Uterus (tissue), 4 donors: Measurements from ENCODE around the gene OTUB2. TPM values are rescaled to one million over a fixed set of nuclear protein-coding genes. Genes with fewer than 3 reads are reported as not detected.

ENCODE experiments used
- DNase-seq, 2 donors: peaks; one replicate each; pipeline ENCODE4 v3.0.0-alpha.2; 2019 to 2020
- H3K27ac ChIP-seq, 2 donors: fragments of 200-600 bp; sonication (generic); 1 replicate in 1 of 2; 2 replicates in 1 of 2; pipeline ENCODE4 v1.5.1; 2016 to 2018
- H3K27me3 ChIP-seq, 2 donors: fragments of 200-600 bp; sonication (generic); one replicate each; pipeline ENCODE4 v1.5.1; 2018 to 2019; ENCODE audit warnings: control low read depth in 1 of 2
- H3K36me3 ChIP-seq, 2 donors: fragments of 200-600 bp; sonication (generic); one replicate each; pipeline ENCODE4 v1.5.1; 2019; ENCODE audit warnings: control low read depth in 1 of 2
- H3K4me1 ChIP-seq, 2 donors: fragments of 200-600 bp; sonication (generic); one replicate each; pipeline ENCODE4 v1.5.1; 2018 to 2019; ENCODE audit warnings: control low read depth in 1 of 2
- H3K4me3 ChIP-seq, 2 donors: fragments of 200-600 bp; sonication (generic); 1 replicate in 1 of 2; 2 replicates in 1 of 2; pipeline ENCODE4 v1.5.1; 2018 to 2019; ENCODE audit warnings: mild to moderate bottlenecking in 1 of 2
- H3K9me3 ChIP-seq, 2 donors: fragments of 200-600 bp; sonication (generic); one replicate each; pipeline ENCODE4 v1.5.1; 2019; ENCODE audit warnings: control low read depth in 1 of 2
- CTCF ChIP-seq, 4 experiments: fragments of 200-600 bp in 2 of 4; fragments of 450-650 bp in 2 of 4; sonication (generic) in 2 of 4; IDR thresholded peaks; one replicate each; pipeline ENCODE4 v1.5.1; 2016 to 2019; ENCODE audit warnings: antibody characterized with exemption in 4 of 4, mild to moderate bottlenecking in 2 of 4, moderate library complexity in 1 of 4
- POLR2A ChIP-seq, 2 donors: fragments of 450-650 bp; IDR thresholded peaks; one replicate each; pipeline ENCODE4 v1.6.1; 2016; ENCODE audit warnings: antibody characterized with exemption in 2 of 2, mild to moderate bottlenecking in 1 of 2, moderate library complexity in 1 of 2
- intact Hi-C: fragments of 100-400 bp; cut with DNase I; formaldehyde crosslinking; loops from one replicate; pipeline ENCODE4 v1.15.1; 2023; ENCODE audit warnings: low total_unique reads
- total RNA-seq, 4 donors: library from RNA; depleted of rRNA in 3 of 4; stranded (reverse); fragments of >200 nt in 3 of 4; gene quantifications; one replicate each; pipeline versions ENCODE4 v1.1.0 to v1.2.4, GENCODE V29; 2014 to 2023
- donor health status: DM: yes; HTN: yes; CAD: no.

OTUB2 gene
- total RNA-seq, 4 donors from 2014 or later, result 0.37 to 3.8 TPM; not detected in 2

GRCh38 chr14:94054401-94054800 lies 28.3 kb downstream of the OTUB2 start:
- intact Hi-C loops, result no loop called here
- TF ChIP-seq POLR2A (IDR thresholded peaks at IDR 0.05) (no peak), CTCF (IDR thresholded peaks at IDR 0.05) (no peak)
- no peak overlapping the region for H3K27ac ChIP-seq
- DNase-seq, result no peak
- no peaks in the 10 kb centered on the region for H3K4me1 ChIP-seq
- H3K36me3 ChIP-seq, result no peaks in the 10 kb centered on the region
- no peaks in the 10 kb centered on the region for H3K27me3 ChIP-seq
- H3K9me3 ChIP-seq, result no peaks in the 10 kb centered on the region
- no peak overlapping the region for H3K4me3 ChIP-seq

DNA sequence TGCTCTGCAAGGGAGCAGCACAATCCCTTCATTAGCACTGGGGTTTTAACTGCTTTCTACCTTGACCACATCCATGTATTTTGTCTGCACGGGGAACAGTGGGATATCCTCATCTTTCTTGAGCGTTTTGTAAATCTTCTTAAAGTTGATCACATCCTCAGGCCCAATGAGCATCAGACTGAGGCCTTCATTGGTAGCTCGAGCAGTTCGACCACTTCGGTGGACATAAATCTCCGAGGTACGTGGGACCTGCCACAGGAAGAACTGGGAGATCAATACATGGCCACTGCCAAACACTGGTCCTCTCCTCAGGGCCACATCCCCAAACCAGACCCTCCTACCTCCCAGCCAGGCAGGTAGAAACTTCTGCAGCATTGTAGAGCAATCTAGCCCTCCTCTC lies 28.8 kb downstream of the OTUB2 start:
- no peaks in the 10 kb centered on the region for H3K4me1 ChIP-seq
- H3K27ac ChIP-seq, result no peak overlapping the region
- TF ChIP-seq POLR2A (IDR thresholded peaks at IDR 0.05) (no peak), CTCF (IDR thresholded peaks at IDR 0.05) (no peak)
- DNase-seq, result no peak
- no peak overlapping the region for H3K4me3 ChIP-seq
- intact Hi-C loops, result no loop called here
- no peaks in the 10 kb centered on the region for H3K27me3 ChIP-seq
- no peaks in the 10 kb centered on the region for H3K36me3 ChIP-seq
- no peaks in the 10 kb centered on the region for H3K9me3 ChIP-seq

DNA sequence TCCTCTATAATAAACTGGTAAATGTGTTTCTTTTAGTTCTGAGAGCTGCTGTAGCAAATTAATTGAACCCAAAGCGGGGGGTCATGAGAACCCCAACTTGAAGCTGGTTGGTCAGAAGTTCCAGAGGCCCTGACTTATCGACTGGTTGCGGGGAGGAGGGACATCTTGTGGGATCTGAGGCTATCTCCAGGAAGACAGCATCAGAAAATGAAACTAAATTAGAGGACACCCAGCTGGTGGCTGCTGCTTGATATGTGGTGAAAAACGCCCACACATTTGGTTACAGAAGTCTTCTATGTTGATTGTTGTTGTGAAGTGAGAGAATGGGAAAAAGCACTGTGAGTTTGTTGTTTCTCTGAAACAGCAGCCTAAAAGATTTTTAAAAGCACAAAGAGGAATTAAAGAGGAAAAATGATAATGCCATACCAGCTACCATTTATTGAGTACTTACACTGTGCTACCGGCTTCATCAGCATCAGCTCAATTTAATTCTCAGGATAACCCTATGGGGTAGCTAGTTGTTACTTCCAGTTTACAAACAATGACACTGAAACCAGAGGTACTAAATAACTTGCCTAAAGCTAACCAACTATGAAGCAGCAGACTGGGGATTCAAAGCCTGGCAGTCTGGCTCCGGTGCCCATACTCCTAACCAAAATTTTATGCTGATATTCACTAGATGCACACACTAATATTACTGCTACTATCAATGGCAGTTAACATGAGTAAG lies 30.6 kb downstream of the OTUB2 start:
- TF ChIP-seq CTCF (IDR thresholded peaks at IDR 0.05) (no peak), POLR2A (IDR thresholded peaks at IDR 0.05) (no peak)
- Histone ChIP-seq H3K4me3 (no peak overlapping the region), H3K36me3 (no peaks in the 10 kb centered on the region), H3K27me3 (no peaks in the 10 kb centered on the region), H3K27ac (no peak overlapping the region), H3K9me3 (no peaks in the 10 kb centered on the region), H3K4me1 (no peaks in the 10 kb centered on the region)
- DNase-seq, result no peak
- intact Hi-C loops, result no loop called here

DNA sequence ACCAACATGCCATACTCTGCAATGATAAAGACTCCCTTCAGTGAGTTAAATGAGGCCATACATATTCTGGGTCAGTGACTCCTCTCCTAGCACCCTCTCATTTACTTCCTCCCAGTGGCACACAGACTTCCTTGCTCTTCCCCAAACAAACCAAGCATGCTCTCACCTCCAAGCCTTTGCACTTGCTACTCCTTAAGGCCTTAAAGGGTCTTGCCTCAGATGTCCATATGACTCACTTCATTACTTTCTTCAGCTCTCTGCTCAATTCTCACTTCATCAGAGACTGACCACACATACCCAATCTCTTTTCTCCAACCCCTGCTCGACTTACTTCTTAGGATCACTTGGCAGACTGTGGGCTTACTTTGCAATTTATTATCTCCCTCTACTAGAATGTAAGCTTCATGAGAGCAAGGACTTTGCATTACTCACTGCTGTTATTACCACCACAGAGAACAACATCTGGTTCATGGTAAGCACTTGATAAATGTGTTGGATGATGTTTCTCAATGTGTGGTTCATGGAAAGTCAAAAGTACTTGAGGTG lies 32.1 kb downstream of the OTUB2 start:
- no peaks in the 10 kb centered on the region for H3K27me3 ChIP-seq
- no peak overlapping the region for H3K4me3 ChIP-seq
- no peaks in the 10 kb centered on the region for H3K9me3 ChIP-seq
- DNase-seq, result no peak
- no peaks in the 10 kb centered on the region for H3K4me1 ChIP-seq
- H3K36me3 ChIP-seq, result no peaks in the 10 kb centered on the region
- TF ChIP-seq POLR2A (IDR thresholded peaks at IDR 0.05), result no peak
- no peak for TF ChIP-seq CTCF (IDR thresholded peaks at IDR 0.05)
- intact Hi-C loops, result no loop called here
- no peak overlapping the region for H3K27ac ChIP-seq

GRCh38 chr14:94058674-94059138 lies 32.6 kb downstream of the OTUB2 start:
- Histone ChIP-seq H3K4me3 (no peak overlapping the region), H3K36me3 (no peaks in the 10 kb centered on the region), H3K27me3 (no peaks in the 10 kb centered on the region), H3K4me1 (no peaks in the 10 kb centered on the region), H3K9me3 (no peaks in the 10 kb centered on the region), H3K27ac (no peak overlapping the region)
- no peak for DNase-seq
- intact Hi-C loops, result no loop called here
- TF ChIP-seq POLR2A (IDR thresholded peaks at IDR 0.05), result no peak
- TF ChIP-seq CTCF (IDR thresholded peaks at IDR 0.05), result no peak
